HepG2 (cell line): ENCODE measurements around the gene PTGIS. TPM values are rescaled to one million over a fixed set of nuclear protein-coding genes. Genes with fewer than 3 reads are reported as not detected.

Source experiments
- DNMT1 ChIP-seq: sonication (generic); formaldehyde crosslinking; IDR thresholded peaks from 2 replicates; pipeline ENCODE4 v1.5.1; 2020; ENCODE audit warnings: mild to moderate bottlenecking, missing genetic modification reagents
- FOSL2 ChIP-seq: sonication (generic); formaldehyde crosslinking; IDR thresholded peaks from 2 replicates; pipeline ENCODE4 v1.4.0; 2020; ENCODE audit warnings: missing genetic modification reagents
- FOXO4 ChIP-seq: sonication (generic); formaldehyde crosslinking; conservative IDR thresholded peaks from 2 replicates; pipeline ENCODE4 v1.8.1; 2023; ENCODE audit warnings: missing genetic modification reagents
- GATA4 ChIP-seq: sonication (generic); IDR thresholded peaks from 2 replicates; pipeline ENCODE4 v1.6.1; 2016; ENCODE audit warnings: antibody characterized with exemption, low read depth, borderline replicate concordance
- GLI4 ChIP-seq: sonication (generic); formaldehyde crosslinking; IDR thresholded peaks from 2 replicates; pipeline ENCODE4 v1.5.1; 2020; ENCODE audit warnings: missing genetic modification reagents, mild to moderate bottlenecking, moderate library complexity, borderline replicate concordance
- HNF1B ChIP-seq: sonication (generic); formaldehyde crosslinking; IDR thresholded peaks from 2 replicates; pipeline ENCODE4 v1.5.1; 2020; ENCODE audit warnings: mild to moderate bottlenecking, moderate library complexity, missing genetic modification reagents
- JUNB ChIP-seq: sonication (generic); formaldehyde crosslinking; IDR thresholded peaks from 2 replicates; pipeline ENCODE4 v1.8.0; 2022; ENCODE audit warnings: missing genetic modification reagents, mild to moderate bottlenecking, borderline replicate concordance
- KDM1A ChIP-seq: IDR thresholded peaks from 2 replicates; pipeline ENCODE4 v1.6.1; 2016; ENCODE audit warnings: missing compliant biosample characterization
- KLF13 ChIP-seq: sonication (generic); formaldehyde crosslinking; IDR thresholded peaks from 2 replicates; pipeline ENCODE4 v1.4.0; 2020; ENCODE audit warnings: mild to moderate bottlenecking, missing genetic modification reagents
- MAFF ChIP-seq: IDR thresholded peaks from 2 replicates; pipeline ENCODE4 v1.6.1; 2011; ENCODE audit warnings: low read depth, low read length, improper control_type of control experiment
- MATR3 ChIP-seq: sonication (generic); formaldehyde crosslinking; IDR thresholded peaks from 2 replicates; pipeline ENCODE4 v1.4.0; 2020; ENCODE audit warnings: missing genetic modification reagents
- MYNN ChIP-seq: sonication (generic); formaldehyde crosslinking; IDR thresholded peaks from 2 replicates; pipeline ENCODE4 v1.4.0; 2020; ENCODE audit warnings: mild to moderate bottlenecking, low read depth, missing genetic modification reagents
- NRL ChIP-seq: sonication (generic); formaldehyde crosslinking; IDR thresholded peaks from 2 replicates; pipeline ENCODE4 v1.5.0; 2020; ENCODE audit warnings: missing genetic modification reagents, mild to moderate bottlenecking, moderate library complexity, borderline replicate concordance
- ZBTB4 ChIP-seq: sonication (generic); formaldehyde crosslinking; IDR thresholded peaks from 2 replicates; pipeline ENCODE4 v1.4.0; 2020; ENCODE audit warnings: missing genetic modification reagents, mild to moderate bottlenecking, borderline replicate concordance
- ZFP36L2 ChIP-seq: sonication (generic); formaldehyde crosslinking; IDR thresholded peaks from 2 replicates; pipeline ENCODE4 v1.4.0; 2020; ENCODE audit warnings: missing genetic modification reagents
- ZNF326 ChIP-seq: sonication (generic); formaldehyde crosslinking; IDR thresholded peaks from 2 replicates; pipeline ENCODE4 v1.4.0; 2020; ENCODE audit warnings: missing genetic modification reagents, borderline replicate concordance
- ZNF335 ChIP-seq: sonication (generic); formaldehyde crosslinking; IDR thresholded peaks from 2 replicates; pipeline ENCODE4 v1.4.0; 2020; ENCODE audit warnings: missing genetic modification reagents
- ZNF598 ChIP-seq: sonication (generic); formaldehyde crosslinking; IDR thresholded peaks from 2 replicates; pipeline ENCODE4 v1.5.1; 2020; ENCODE audit warnings: mild to moderate bottlenecking, missing genetic modification reagents, borderline replicate concordance
- ZNF724P ChIP-seq: sonication (generic); formaldehyde crosslinking; IDR thresholded peaks from 2 replicates; pipeline ENCODE4 v1.8.0; 2022; ENCODE audit warnings: missing genetic modification reagents, borderline replicate concordance
- ZNF768 ChIP-seq: sonication (generic); formaldehyde crosslinking; IDR thresholded peaks from 2 replicates; pipeline ENCODE4 v1.4.0; 2020; ENCODE audit warnings: missing genetic modification reagents
- ZSCAN5A ChIP-seq: sonication (generic); formaldehyde crosslinking; IDR thresholded peaks from 2 replicates; pipeline ENCODE4 v1.8.0; 2022; ENCODE audit warnings: mild to moderate bottlenecking, missing genetic modification reagents, borderline replicate concordance
- polyA plus RNA-seq, 8 experiments: library from polyadenylated mRNA; depleted of rRNA in 3 of 8; stranded (reverse) in 7 of 8; unstranded in 1 of 8; fragments of >200 nt; fragmentation: Illumina TruSeq in 4 of 8; extraction: Trizol in 4 of 8; gene quantifications; 2 replicates each; pipeline versions ENCODE4 v1.2.1 to v1.2.3, GENCODE V29; 2011 to 2016; ENCODE audit warnings: low read depth in 4 of 8, missing spikeins in 1 of 8, mixed read lengths in 1 of 8; ENCODE audit not compliant: insufficient read depth in 1 of 8
- total RNA-seq, 5 experiments: library from RNA; depleted of rRNA; stranded (reverse); fragments of >200 nt; fragmentation: Illumina TruSeq; extraction: Trizol; gene quantifications; 2 replicates each; pipeline ENCODE4 v1.2.3, GENCODE V29; 2016; ENCODE audit warnings: low read depth in 1 of 5

Gene PTGIS
- total and polyA plus RNA-seq, 2 of the 13 experiments (the other 11 are each of a cell fraction or from before 2014, with no cell fraction given), result not detected

GRCh38 chr20:49484180-49485140 is 83.5 kb downstream of the PTGIS start (continued):
- TF ChIP-seq FOXO4 (CRISPR knock-in tag), result no peak
- 0 out of 2 replicates have a peak, but pooled peaks have one; percentile 27 for TF ChIP-seq ZBTB4 (CRISPR knock-in tag)
- TF ChIP-seq GLI4 (CRISPR knock-in tag), result peak; percentile 73; the same call in 1 of the 2 replicates
- TF ChIP-seq HNF1B (CRISPR knock-in tag), result peak; percentile 76
- TF ChIP-seq ZNF598 (CRISPR knock-in tag), result peak; percentile 79; the same call in 1 of the 2 replicates
- TF ChIP-seq ZNF326 (CRISPR knock-in tag), result no peak
- peak; percentile 51; the same call in 1 of the 2 replicates for TF ChIP-seq NRL
- TF ChIP-seq ZNF335 (CRISPR knock-in tag), result no peak
- TF ChIP-seq FOSL2, result 0 out of 2 replicates have a peak, but pooled peaks have one; percentile 29
- TF ChIP-seq DNMT1 (CRISPR knock-in tag), result no peak; the same call in 1 of the 2 replicates
- TF ChIP-seq MATR3, result no peak; the same call in 1 of the 2 replicates
- TF ChIP-seq KDM1A (CRISPR knock-in tag), result no peak
- peak; percentile 78 for TF ChIP-seq ZNF768 (CRISPR knock-in tag)
- TF ChIP-seq KLF13 (CRISPR knock-in tag), result peak; percentile 90; the same call in 1 of the 2 replicates
- TF ChIP-seq MYNN (CRISPR knock-in tag), result no peak
- TF ChIP-seq ZFP36L2 (CRISPR knock-in tag), result no peak
- no peak for TF ChIP-seq JUNB (CRISPR knock-in tag)
- 0 out of 2 replicates have a peak, but pooled peaks have one; percentile 48 for TF ChIP-seq ZNF724P (CRISPR knock-in tag)
- TF ChIP-seq GATA4, result no peak
- no peak for TF ChIP-seq ZSCAN5A (CRISPR knock-in tag)
- TF ChIP-seq MAFF, result no peak
